ELF-1 (cell line): ENCODE measurements around the gene KCNJ15.
A peak's percentile ranks its signal among the peaks of the same experiment; 100 is the strongest.

Source experiments
- DNase-seq: peaks from one replicate; pipeline ENCODE4 v3.0.0-alpha.2; 2016; ENCODE audit warnings: low read depth, low spot score

Gene KCNJ15

DNA sequence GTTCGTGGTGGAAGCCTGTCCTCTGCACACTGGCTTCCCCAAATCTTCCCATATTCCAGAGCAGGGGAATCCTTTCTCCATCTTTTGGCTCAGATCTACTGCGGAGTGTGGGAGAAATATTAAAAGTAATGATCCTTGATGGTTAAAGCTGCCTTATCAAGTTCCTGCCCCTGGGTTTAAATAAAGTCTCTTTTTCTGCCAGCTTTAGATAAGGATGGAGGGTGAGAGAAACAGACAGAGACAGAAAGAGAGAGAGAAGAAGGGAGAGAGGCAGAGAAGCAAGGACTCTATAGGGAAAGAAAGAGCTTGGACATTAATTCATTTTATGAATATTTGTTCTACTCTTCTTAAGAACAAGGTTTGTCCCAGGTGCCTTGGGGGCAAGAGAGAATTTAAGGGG is 98.0 kb downstream of the KCNJ15 start:
- no peak for DNase-seq

DNA sequence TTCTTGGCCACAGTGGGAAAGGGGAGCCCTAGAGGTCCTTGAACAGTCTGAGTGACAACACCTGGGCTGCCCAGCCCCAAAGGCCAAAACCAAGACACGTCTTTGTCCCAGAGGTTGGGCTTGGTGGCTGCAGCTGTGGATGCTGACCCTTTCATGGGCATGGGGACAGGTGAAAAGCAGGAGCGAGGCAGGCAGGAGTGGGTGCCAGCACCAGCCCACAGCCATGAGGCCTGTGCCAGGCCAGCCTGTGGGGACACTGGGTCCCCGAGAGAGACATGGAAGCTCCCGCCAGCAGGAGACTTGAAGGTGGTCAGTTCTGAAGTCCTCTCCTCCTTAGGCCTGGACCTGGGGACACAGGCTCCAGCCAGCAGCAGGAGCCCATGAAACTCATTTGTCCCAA is 98.6 kb downstream of the KCNJ15 start:
- DNase-seq = no peak

DNA sequence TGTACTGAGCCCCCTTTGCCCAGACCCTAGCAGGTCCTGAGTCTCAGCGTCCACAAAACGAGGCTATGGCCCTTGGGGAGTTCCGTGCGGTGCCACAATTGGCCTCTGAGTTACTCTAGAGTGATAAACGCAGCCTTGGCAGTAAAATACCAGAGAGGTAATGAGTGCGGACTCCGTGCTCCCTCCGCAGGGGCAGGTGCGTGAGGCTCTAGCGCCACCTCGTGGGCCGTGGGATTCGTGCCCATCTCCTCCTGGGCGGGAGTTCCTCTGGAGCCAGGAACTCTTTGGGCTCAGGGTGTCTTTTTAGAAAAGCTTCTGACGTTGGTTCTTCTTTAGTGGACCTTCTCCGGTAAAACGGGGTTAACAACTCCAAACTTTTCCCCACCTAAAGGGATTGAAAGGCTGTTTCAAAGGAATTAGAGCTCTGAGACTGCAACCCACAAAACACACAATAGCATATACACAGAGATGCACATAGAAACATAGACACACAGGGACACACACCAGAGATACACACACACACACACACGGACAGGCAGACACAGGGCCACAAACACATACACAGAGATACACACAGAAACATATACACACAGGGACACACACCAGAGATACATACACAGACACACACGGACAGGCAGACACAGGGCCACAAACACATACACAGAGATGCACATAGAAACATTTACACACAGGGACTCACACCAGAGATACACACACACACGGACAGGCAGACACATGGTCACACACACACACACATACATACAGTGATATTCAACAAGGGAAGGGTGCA is 99.4 kb downstream of the KCNJ15 start:
- DNase-seq = peak; percentile 86
